Activated T-cell treated with anti-CD3 and anti-CD28 coated beads, Interleukin-2, amount 50 U/mL, for 1 hour (primary cell): ENCODE results near the gene MUC22.
"Not testable (repeated sequence)": the region's sequence is repeated elsewhere in the genome, so short reads cannot be mapped to it uniquely, and the experiment has no call there.

Experiments used
- DNase-seq: peaks from one replicate; pipeline ENCODE4 v3.0.0-alpha.2; 2020

The MUC22 gene

GRCh38 chr6:31010393-31011060, at the start of gene MUC22:
TSS of gene MUC22 (plus strand) at chr6:31010474. CDS start at chr6:31010707, 233 bp downstream.
- DNase-seq: no peak

GRCh38 chr6:30960907-30961673, 49.2 kb upstream of the MUC22 start:
- DNase-seq: no peak

- DNase-seq: no peak
Observed at GRCh38 chr6:30962716-30963115, 47.6 kb upstream of the MUC22 start.

GRCh38 chr6:30963641-30964040, 46.6 kb upstream of the MUC22 start:
- no peak for DNase-seq

GRCh38 chr6:30964075-30964474, 46.2 kb upstream of the MUC22 start:
- no peak for DNase-seq

GRCh38 chr6:30965140-30965601, 45.1 kb upstream of the MUC22 start:
- DNase-seq: no peak

GRCh38 chr6:30966154-30966553, 44.1 kb upstream of the MUC22 start:
- no peak for DNase-seq

GRCh38 chr6:30969171-30969570, 41.1 kb upstream of the MUC22 start:
- DNase-seq: not testable (repeated sequence)

- DNase-seq: no peak
Observed at GRCh38 chr6:30970946-30971345, 39.3 kb upstream of the MUC22 start.

GRCh38 chr6:30972816-30973215, 37.5 kb upstream of the MUC22 start:
- no peak for DNase-seq

GRCh38 chr6:30974490-30975252, 35.6 kb upstream of the MUC22 start:
- DNase-seq: no peak

- DNase-seq: no peak
Observed at GRCh38 chr6:30979141-30979540, 31.1 kb upstream of the MUC22 start.

- DNase-seq: no peak
Observed at GRCh38 chr6:30979690-30980089, 30.6 kb upstream of the MUC22 start.

- no peak for DNase-seq
Observed at GRCh38 chr6:30981942-30982772, 28.1 kb upstream of the MUC22 start.

- DNase-seq: no peak
Observed at GRCh38 chr6:30983439-30983838, 26.8 kb upstream of the MUC22 start, which contains the start of gene MUC21. TSS of gene MUC21 (plus strand) at chr6:30983718. CDS start at chr6:30983959, 241 bp downstream.

GRCh38 chr6:30985490-30985889, 24.8 kb upstream of the MUC22 start:
- no peak for DNase-seq

GRCh38 chr6:30987304-30987703, 23.0 kb upstream of the MUC22 start:
- no peak for DNase-seq

- no peak for DNase-seq
Observed at GRCh38 chr6:30988209-30988825, 22.0 kb upstream of the MUC22 start.

GRCh38 chr6:30990422-30991086, 19.7 kb upstream of the MUC22 start:
- no peak for DNase-seq

- DNase-seq: no peak
Observed at GRCh38 chr6:30991891-30992290, 18.4 kb upstream of the MUC22 start.

GRCh38 chr6:30997301-30997700, 13.0 kb upstream of the MUC22 start:
- DNase-seq: no peak

GRCh38 chr6:30998785-30999184, 11.5 kb upstream of the MUC22 start:
- no peak for DNase-seq
